Hepatocyte (in vitro differentiated cells): Measurements from ENCODE around the gene PDHB. TPM values are rescaled to one million over a fixed set of nuclear protein-coding genes. Genes with fewer than 3 reads are reported as not detected.

ENCODE experiments used
- DNase-seq: peaks from one replicate; pipeline ENCODE4 v3.0.0-alpha.2; 2016; ENCODE audit warnings: low spot score
- H2AFZ ChIP-seq: fragments of 200-600 bp; sonication (generic); 2 replicates; pipeline ENCODE4 v1.6.0; 2016; ENCODE audit warnings: antibody characterized with exemption, mild to moderate bottlenecking
- H3K27ac ChIP-seq: fragments of 200-600 bp; sonication (generic); 2 replicates; pipeline ENCODE4 v1.5.1; 2016; ENCODE audit warnings: mild to moderate bottlenecking
- H3K27me3 ChIP-seq: fragments of 200-600 bp; sonication (generic); 2 replicates; pipeline ENCODE4 v1.6.1; 2016
- H3K36me3 ChIP-seq: fragments of 200-600 bp; sonication (generic); replicated peaks from 2 replicates; pipeline ENCODE4 v1.5.1; 2016; ENCODE audit warnings: low read depth; ENCODE audit not compliant: insufficient read depth
- H3K4me1 ChIP-seq: fragments of 200-600 bp; sonication (generic); 2 replicates; pipeline ENCODE4 v1.5.1; 2016; ENCODE audit warnings: mild to moderate bottlenecking, moderate library complexity; ENCODE audit not compliant: insufficient read depth
- H3K4me2 ChIP-seq: fragments of 200-600 bp; sonication (generic); 2 replicates; pipeline ENCODE4 v1.6.0; 2016
- H3K4me3 ChIP-seq: fragments of 200-600 bp; sonication (generic); 2 replicates; pipeline ENCODE4 v1.5.1; 2016; ENCODE audit warnings: mild to moderate bottlenecking
- H3K79me2 ChIP-seq: fragments of 200-600 bp; sonication (generic); 2 replicates; pipeline ENCODE4 v1.6.0; 2017; ENCODE audit warnings: mild to moderate bottlenecking
- H3K9me2 ChIP-seq: fragments of 200-600 bp; sonication (generic); replicated peaks from 2 replicates; pipeline ENCODE4 v1.6.0; 2017; ENCODE audit warnings: mild to moderate bottlenecking; ENCODE audit not compliant: insufficient read depth
- H3K9me3 ChIP-seq: fragments of 200-600 bp; sonication (generic); 2 replicates; pipeline ENCODE4 v1.5.1; 2016; ENCODE audit warnings: low read depth, mild to moderate bottlenecking
- H4K20me1 ChIP-seq: fragments of 200-600 bp; sonication (generic); 2 replicates; pipeline ENCODE4 v1.6.0; 2016; ENCODE audit warnings: mild to moderate bottlenecking; ENCODE audit not compliant: insufficient read depth, poor library complexity, severe bottlenecking
- CTCF ChIP-seq: fragments of 200-600 bp; sonication (generic); IDR thresholded peaks from 2 replicates; pipeline ENCODE4 v1.5.1; 2016; ENCODE audit warnings: antibody characterized with exemption, mild to moderate bottlenecking; ENCODE audit not compliant: poor library complexity
- EZH2 ChIP-seq: fragments of 200-600 bp; sonication (generic); IDR thresholded peaks from 2 replicates; pipeline ENCODE4 v1.6.1; 2016; ENCODE audit warnings: antibody characterized with exemption, mild to moderate bottlenecking, borderline replicate concordance
- EZH2phosphoT487 ChIP-seq: fragments of 200-600 bp; sonication (generic); IDR thresholded peaks from one replicate; pipeline ENCODE4 v1.6.1; 2018; ENCODE audit warnings: antibody characterized with exemption, mild to moderate bottlenecking, low read depth, moderate library complexity; ENCODE audit not compliant: unreplicated experiment, severe bottlenecking
- WGBS: methylation state at CpG from one replicate; pipeline ENCODE4 v1.1.6; 2016; ENCODE audit warnings: low lambda C conversion rate; ENCODE audit errors: missing lambda C conversion rate; 5-methylcytosine and 5-hydroxymethylcytosine counted together
- polyA plus RNA-seq: library from polyadenylated mRNA; unstranded; fragments of >200 nt; fragmentation: Nextera tagmentation; extraction: Ambion mirVana; gene quantifications from 2 replicates; pipeline ENCODE4 v1.2.1, GENCODE V29; 2016
- total RNA-seq: library from RNA; depleted of rRNA; stranded (reverse); fragments of >200 nt; gene quantifications from 2 replicates; pipeline ENCODE4 v1.2.3, GENCODE V29; 2014

PDHB gene
- 122 and 150 TPM in 2 replicates for total RNA-seq
- 119 and 120 TPM in 2 replicates for polyA plus RNA-seq

GRCh38 chr3:58433400-58434167 is at the start of gene PDHB:
PDHB (minus strand) TSS chr3:58433832; CDS start chr3:58433809, 23 bp downstream.
- Histone ChIP-seq H3K4me3 (peak within 1 kb of the TSS; percentile 78), H3K27me3 (no peaks in the 10 kb centered on the region), H3K36me3 (no peaks in the 10 kb centered on the region), H3K9me2 (no peaks in the 10 kb centered on the region), H2AFZ (peak within 1 kb of the TSS; percentile 74), H3K79me2 (peaks cover 21% of the 10 kb centered on the region), H3K4me1 (peaks cover 15% of the 10 kb centered on the region), H3K27ac (peak within 1 kb of the TSS; percentile 93), H3K9me3 (no peaks in the 10 kb centered on the region), H4K20me1 (peaks cover 13% of the 10 kb centered on the region), H3K4me2 (peak within 1 kb of the TSS; percentile 81)
- no peak for TF ChIP-seq CTCF
- no peak for TF ChIP-seq EZH2phosphoT487
- no peak for TF ChIP-seq EZH2
- DNase-seq: peak; percentile 96
- WGBS: 2% methylated on average over 53 of the region's 67 CpGs

GRCh38 chr3:58482917-58483636 is 49.4 kb upstream of the PDHB start:
- Histone ChIP-seq H3K36me3 (no peaks in the 10 kb centered on the region), H3K27me3 (no peaks in the 10 kb centered on the region), H3K9me2 (no peaks in the 10 kb centered on the region), H3K27ac (no peak overlapping the region), H3K4me1 (no peaks in the 10 kb centered on the region), H4K20me1 (no peaks in the 10 kb centered on the region), H3K9me3 (no peaks in the 10 kb centered on the region), H2AFZ (no peak overlapping the region), H3K4me2 (no peak overlapping the region), H3K4me3 (no peak overlapping the region), H3K79me2 (no peaks in the 10 kb centered on the region)
- 86% methylated on average over 8 of the region's 8 CpGs for WGBS
- TF ChIP-seq CTCF (no peak), EZH2 (no peak), EZH2phosphoT487 (no peak)
- DNase-seq: no peak

GRCh38 chr3:58480309-58480708 is 46.7 kb upstream of the PDHB start:
- no peak overlapping the region for H3K4me2 ChIP-seq

More at GRCh38 chr3:58480309-58480708, 46.7 kb upstream of the PDHB start:
- WGBS: 97% methylated on average over 2 of the region's 2 CpGs
- Histone ChIP-seq H3K9me2 (no peaks in the 10 kb centered on the region), H3K36me3 (no peaks in the 10 kb centered on the region), H2AFZ (no peak overlapping the region), H3K27me3 (no peaks in the 10 kb centered on the region), H3K4me3 (no peak overlapping the region), H3K4me1 (no peaks in the 10 kb centered on the region), H3K9me3 (no peaks in the 10 kb centered on the region), H4K20me1 (no peaks in the 10 kb centered on the region), H3K27ac (no peak overlapping the region), H3K79me2 (no peaks in the 10 kb centered on the region)
- DNase-seq: no peak
- no peak for TF ChIP-seq CTCF
